Naive thymus-derived CD8-positive, alpha-beta T cell (primary cell): Measurements from ENCODE around the gene PRRT1B. TPM values are rescaled to one million over a fixed set of nuclear protein-coding genes. Genes with fewer than 3 reads are reported as not detected.

Experiments used
- ATAC-seq, 2 donors: fragments of 150-1000 bp; cut with Tn5 transposase in 1 of 2; sonication (Bioruptor Pico), chemical (Tn5 transposase) in 1 of 2; 1 replicate in 1 of 2; 2 replicates in 1 of 2; pipeline ENCODE4 v1.10.0; 2021; ENCODE audit warnings: mild to moderate bottlenecking in 2 of 2, moderate library complexity in 2 of 2
- POLR2A ChIA-PET: fragments of 350-600 bp; sonication (Branson Sonifier 250); formaldehyde crosslinking; loops from one replicate; lab custom pipeline; 2021; ENCODE audit warnings: antibody characterized with exemption; lab: Charles Lee
- DNase-seq, 10 donors: peaks; one replicate each; pipeline versions ENCODE4 v3.0.0 to v3.0.0-alpha.2; 2020 to 2022
- H3K27ac Mint-ChIP-seq, 10 donors: one replicate each; pipeline ENCODE4 v1.8.0; 2020 to 2022; ENCODE audit warnings: mild to moderate bottlenecking in 10 of 10, mixed read lengths in 10 of 10, moderate library complexity in 4 of 10, inconsistent platforms in 1 of 10
- H3K27me3 Mint-ChIP-seq, 5 donors: one replicate each; pipeline ENCODE4 v1.8.0; 2021 to 2022; ENCODE audit warnings: mixed read lengths in 5 of 5
- H3K36me3 Mint-ChIP-seq, 3 donors: one replicate each; pipeline ENCODE4 v1.8.0; 2020 to 2022; ENCODE audit warnings: mixed read lengths in 3 of 3, mild to moderate bottlenecking in 2 of 3, inconsistent platforms in 1 of 3
- H3K4me1 Mint-ChIP-seq, 4 donors: one replicate each; pipeline ENCODE4 v1.8.0; 2021 to 2022; ENCODE audit warnings: mixed read lengths in 4 of 4
- H3K4me3 Mint-ChIP-seq, 10 donors: one replicate each; pipeline ENCODE4 v1.8.0; 2020 to 2022; ENCODE audit warnings: mild to moderate bottlenecking in 10 of 10, mixed read lengths in 10 of 10, moderate library complexity in 6 of 10, inconsistent platforms in 1 of 10
- H3K9me3 Mint-ChIP-seq, 9 donors: one replicate each; pipeline ENCODE4 v1.8.0; 2020 to 2022; ENCODE audit warnings: mixed read lengths in 9 of 9, mild to moderate bottlenecking in 3 of 9, inconsistent platforms in 1 of 9, moderate library complexity in 1 of 9
- polyA plus RNA-seq, 3 donors: library from polyadenylated mRNA; unstranded; fragments of 300-500 nt; fragmentation: Illumina TruSeq; gene quantifications; one replicate each; pipeline ENCODE4 v1.2.3, GENCODE V29; 2021
- total RNA-seq, 8 experiments: library from RNA in 2 of 8; stranded (reverse) in 2 of 8; gene quantifications; one replicate each; pipeline ENCODE4 v1.2.3 and lab custom pipeline; 2021 to 2026

Gene PRRT1B
- total and polyA plus RNA-seq, 5 experiments from 2014 or later, result not detected

- Mint-ChIP-seq H3K4me3 (peak overlapping the region; percentile 38 to 85 (median 70)), H3K27ac (peak overlapping the region; percentile 87 to 95 (median 90)), H3K9me3 (no peaks in the 10 kb centered on the region), H3K36me3 (peaks cover 0 to 30% (median 6%) of the 10 kb centered on the region in 3 donors), H3K4me1 (peaks cover 19 to 59% (median 46%) of the 10 kb centered on the region in 4 donors), H3K27me3 (no peaks in the 10 kb centered on the region)
- ATAC-seq (peak; percentile 90 to 98), DNase-seq (peak in 8 of 10 donors; percentile 11 to 55 (median 39))
- POLR2A ChIA-PET, result interaction anchor here (0.7 to 1.6 kb wide), 13 partner anchors 10 to 460 kb away, joined by 3 to 8 read pairs (median 3); partner anchors contain the start of gene NUP214
Observed at GRCh38 chr9:131585375-131585774, 40.1 kb downstream of the PRRT1B start.

GRCh38 chr9:131587331-131587730 is 42.0 kb downstream of the PRRT1B start:
- Mint-ChIP-seq H3K9me3 (no peaks in the 10 kb centered on the region), H3K36me3 (peaks cover 0 to 13% (median 3%) of the 10 kb centered on the region in 3 donors), H3K4me1 (peaks cover 29 to 68% (median 57%) of the 10 kb centered on the region in 4 donors), H3K27ac (peak overlapping the region; percentile 38 to 94 (median 82)), H3K27me3 (no peaks in the 10 kb centered on the region), H3K4me3 (peak overlapping the region in 6 of 10 donors; percentile 2 to 54 (median 46))
- DNase-seq (no peak), ATAC-seq (no peak)
- POLR2A ChIA-PET, result interaction anchor here (1.7 kb wide), 1 partner anchor 8 kb away, joined by 6 read pairs; no protein-coding TSS in a partner anchor

GRCh38 chr9:131587906-131588305 is 42.6 kb downstream of the PRRT1B start:
- POLR2A ChIA-PET, result interaction anchor here (1.7 kb wide), 1 partner anchor 9 kb away, joined by 6 read pairs; no protein-coding TSS in a partner anchor
- H3K4me3 Mint-ChIP-seq, result no peak overlapping the region
- no peaks in the 10 kb centered on the region for H3K9me3 Mint-ChIP-seq
- ATAC-seq (no peak), DNase-seq (no peak)
- peak overlapping the region in 7 of 10 donors; percentile 50 to 92 (median 83) for H3K27ac Mint-ChIP-seq
- peaks cover 0 to 13% (median 3%) of the 10 kb centered on the region in 3 donors for H3K36me3 Mint-ChIP-seq
- peaks cover 29 to 67% (median 57%) of the 10 kb centered on the region in 4 donors for H3K4me1 Mint-ChIP-seq
- H3K27me3 Mint-ChIP-seq, result no peaks in the 10 kb centered on the region

- peaks cover 0 to 13% (median 3%) of the 10 kb centered on the region in 3 donors for H3K36me3 Mint-ChIP-seq
- no peaks in the 10 kb centered on the region for H3K27me3 Mint-ChIP-seq
- H3K27ac Mint-ChIP-seq, result peak overlapping the region in 3 of 10 donors; percentile 6 to 81 (median 14)
Observed at GRCh38 chr9:131588396-131588795, 43.1 kb downstream of the PRRT1B start.

GRCh38 chr9:131589124-131589711 is 43.9 kb downstream of the PRRT1B start:
- POLR2A ChIA-PET, result interaction anchor here (1.7 kb wide), 1 partner anchor 10 kb away, joined by 6 read pairs; no protein-coding TSS in a partner anchor
- peaks cover 26 to 56% (median 47%) of the 10 kb centered on the region in 4 donors for H3K4me1 Mint-ChIP-seq

More at GRCh38 chr9:131588396-131588795, 43.1 kb downstream of the PRRT1B start:
- POLR2A ChIA-PET, result interaction anchor here (1.7 kb wide), 1 partner anchor 9 kb away, joined by 6 read pairs; no protein-coding TSS in a partner anchor
- H3K9me3 Mint-ChIP-seq, result no peaks in the 10 kb centered on the region
- H3K4me1 Mint-ChIP-seq, result peaks cover 29 to 62% (median 53%) of the 10 kb centered on the region in 4 donors
- peak in 1 of 10 donors; percentile 50 for DNase-seq
- ATAC-seq, result no peak
- H3K4me3 Mint-ChIP-seq, result no peak overlapping the region

GRCh38 chr9:131589993-131590392 is 44.7 kb downstream of the PRRT1B start:
- Mint-ChIP-seq H3K27me3 (no peaks in the 10 kb centered on the region), H3K27ac (peak overlapping the region in 4 of 10 donors; percentile 37 to 79 (median 66)), H3K4me1 (peaks cover 26 to 48% (median 40%) of the 10 kb centered on the region in 4 donors), H3K4me3 (no peak overlapping the region), H3K9me3 (no peaks in the 10 kb centered on the region), H3K36me3 (peaks cover 0 to 12% (median 3%) of the 10 kb centered on the region in 3 donors)
- no peak for ATAC-seq
- POLR2A ChIA-PET, result interaction anchor here (0.7 to 3.8 kb wide), 3 partner anchors 11 to 154 kb away, joined by 3 to 21 read pairs (median 11); partner anchors contain the start of gene RAPGEF1
- DNase-seq, result peak in 1 of 10 donors; percentile 32

More at GRCh38 chr9:131589124-131589711, 43.9 kb downstream of the PRRT1B start:
- Mint-ChIP-seq H3K27me3 (no peaks in the 10 kb centered on the region), H3K27ac (peak overlapping the region in 3 of 10 donors; percentile 6 to 44 (median 43)), H3K9me3 (no peaks in the 10 kb centered on the region), H3K36me3 (peaks cover 0 to 10% (median 3%) of the 10 kb centered on the region in 3 donors), H3K4me3 (no peak overlapping the region)
- ATAC-seq, result no peak
- DNase-seq, result peak in 1 of 10 donors; percentile 45

- Mint-ChIP-seq H3K27me3 (no peaks in the 10 kb centered on the region), H3K9me3 (no peaks in the 10 kb centered on the region), H3K4me3 (peak overlapping the region in 4 of 10 donors; percentile 28 to 43 (median 34)), H3K27ac (peak overlapping the region in 9 of 10 donors; percentile 37 to 81 (median 77)), H3K36me3 (peaks cover 0 to 14% (median 3%) of the 10 kb centered on the region in 3 donors), H3K4me1 (peaks cover 24 to 44% (median 35%) of the 10 kb centered on the region in 4 donors)
- POLR2A ChIA-PET, result interaction anchor here (0.7 to 3.8 kb wide), 3 partner anchors 11 to 153 kb away, joined by 3 to 21 read pairs (median 11); partner anchors contain the start of gene RAPGEF1
- ATAC-seq, result peak; percentile 14 to 30
- peak in 1 of 10 donors; percentile 60 for DNase-seq
Observed at GRCh38 chr9:131590449-131590848, 45.1 kb downstream of the PRRT1B start.

GRCh38 chr9:131590907-131591844 is 45.9 kb downstream of the PRRT1B start:
- H3K4me3 Mint-ChIP-seq, result peak overlapping the region in 3 of 10 donors; percentile 28 to 43 (median 30)
- POLR2A ChIA-PET, result interaction anchor here (0.5 to 3.8 kb wide), 6 partner anchors 36 to 156 kb away, joined by 3 to 21 read pairs (median 4); partner anchors contain the start of gene RAPGEF1
- H3K27me3 Mint-ChIP-seq, result no peaks in the 10 kb centered on the region
- peak; percentile 55 to 85 (median 67) for DNase-seq
- peaks cover 20 to 36% (median 29%) of the 10 kb centered on the region in 4 donors for H3K4me1 Mint-ChIP-seq
- peaks cover 0 to 21% (median 3%) of the 10 kb centered on the region in 3 donors for H3K36me3 Mint-ChIP-seq
- H3K9me3 Mint-ChIP-seq, result no peaks in the 10 kb centered on the region
- peak overlapping the region; percentile 32 to 83 (median 72) for H3K27ac Mint-ChIP-seq
- ATAC-seq, result peak; percentile 95 to 98

- Mint-ChIP-seq H3K4me1 (peaks cover 19 to 35% (median 25%) of the 10 kb centered on the region in 4 donors), H3K9me3 (no peaks in the 10 kb centered on the region), H3K36me3 (peaks cover 0 to 23% (median 3%) of the 10 kb centered on the region in 3 donors), H3K27me3 (no peaks in the 10 kb centered on the region), H3K27ac (peak overlapping the region in 6 of 10 donors; percentile 27 to 72 (median 62)), H3K4me3 (no peak overlapping the region)
- POLR2A ChIA-PET, result interaction anchor here (0.5 to 3.8 kb wide), 5 partner anchors 36 to 155 kb away, joined by 3 to 21 read pairs (median 4); partner anchors contain the start of gene RAPGEF1
- DNase-seq (peak in 1 of 10 donors; percentile 23), ATAC-seq (no peak)
Observed at GRCh38 chr9:131591845-131592208, 46.5 kb downstream of the PRRT1B start.

GRCh38 chr9:131593091-131593820 is 47.9 kb downstream of the PRRT1B start:
- Mint-ChIP-seq H3K4me1 (peaks cover 13 to 23% (median 17%) of the 10 kb centered on the region in 4 donors), H3K27me3 (no peaks in the 10 kb centered on the region), H3K4me3 (no peak overlapping the region), H3K36me3 (peaks cover 0 to 31% (median 0%) of the 10 kb centered on the region in 3 donors), H3K9me3 (no peaks in the 10 kb centered on the region), H3K27ac (peak overlapping the region in 3 of 10 donors; percentile 49 to 84 (median 53))
- ATAC-seq (no peak), DNase-seq (no peak)
- POLR2A ChIA-PET, result interaction anchor here (0.6 to 3.8 kb wide), 3 partner anchors 130 to 169 kb away, joined by 3 to 21 read pairs (median 3); no protein-coding TSS in a partner anchor
